ENCODE data around the gene MRPL34. TPM values are rescaled to one million over a fixed set of nuclear protein-coding genes. Genes with fewer than 3 reads are reported as not detected.

The MRPL34 gene
- total RNA-seq, 2 donors from 2014 or later = 127 to 184 TPM

DNA sequence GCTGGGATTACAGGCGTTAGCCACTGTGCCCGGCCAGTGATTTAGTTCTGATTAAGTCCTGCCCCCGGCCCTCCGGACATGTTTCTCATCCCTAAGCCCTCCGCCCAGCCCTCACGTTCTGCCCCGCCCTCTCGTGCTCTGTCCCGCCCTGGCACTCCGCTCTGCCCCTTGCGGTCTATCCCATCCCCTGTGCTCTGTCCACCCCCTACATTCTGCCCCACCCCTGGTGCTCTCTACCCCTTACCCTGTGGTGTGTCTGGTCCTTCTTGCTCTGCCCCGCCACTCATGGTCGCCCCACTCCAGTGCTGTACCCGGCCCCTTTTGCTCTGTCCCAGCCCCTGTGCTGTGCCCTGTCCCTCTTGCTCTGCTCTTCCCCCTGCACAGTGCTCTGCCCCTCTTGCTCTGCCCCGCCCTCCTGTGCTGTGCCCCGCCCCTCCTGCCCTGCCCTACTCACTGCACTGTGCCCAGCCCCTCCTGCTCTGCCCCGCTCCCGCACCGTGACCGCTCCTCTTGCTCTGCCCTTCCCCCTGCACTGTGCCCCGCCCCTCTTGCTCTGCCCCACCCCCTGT lies 34.7 kb downstream of the MRPL34 start:
- DNase-seq = peak; percentile 84
- H3K9me3 ChIP-seq = no peaks in the 10 kb centered on the region
- H3K4me1 ChIP-seq = peaks cover 6% of the 10 kb centered on the region
- intact Hi-C loops (cut with DNase I) = no loop called here
- H3K36me3 ChIP-seq = no peaks in the 10 kb centered on the region
- H3K9ac ChIP-seq (ENCODE audit: low read depth in 2 of 2, low read length in 2 of 2) = peak overlapping the region in 1 of 2 donors; percentile 1
- TF ChIP-seq, protein P1, sequence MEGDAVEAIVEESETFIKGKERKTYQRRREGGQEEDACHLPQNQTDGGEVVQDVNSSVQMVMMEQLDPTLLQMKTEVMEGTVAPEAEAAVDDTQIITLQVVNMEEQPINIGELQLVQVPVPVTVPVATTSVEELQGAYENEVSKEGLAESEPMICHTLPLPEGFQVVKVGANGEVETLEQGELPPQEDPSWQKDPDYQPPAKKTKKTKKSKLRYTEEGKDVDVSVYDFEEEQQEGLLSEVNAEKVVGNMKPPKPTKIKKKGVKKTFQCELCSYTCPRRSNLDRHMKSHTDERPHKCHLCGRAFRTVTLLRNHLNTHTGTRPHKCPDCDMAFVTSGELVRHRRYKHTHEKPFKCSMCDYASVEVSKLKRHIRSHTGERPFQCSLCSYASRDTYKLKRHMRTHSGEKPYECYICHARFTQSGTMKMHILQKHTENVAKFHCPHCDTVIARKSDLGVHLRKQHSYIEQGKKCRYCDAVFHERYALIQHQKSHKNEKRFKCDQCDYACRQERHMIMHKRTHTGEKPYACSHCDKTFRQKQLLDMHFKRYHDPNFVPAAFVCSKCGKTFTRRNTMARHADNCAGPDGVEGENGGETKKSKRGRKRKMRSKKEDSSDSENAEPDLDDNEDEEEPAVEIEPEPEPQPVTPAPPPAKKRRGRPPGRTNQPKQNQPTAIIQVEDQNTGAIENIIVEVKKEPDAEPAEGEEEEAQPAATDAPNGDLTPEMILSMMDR (IDR thresholded peaks at IDR 0.05) = no peak
- no peak overlapping the region for H3K27ac ChIP-seq
- no peak overlapping the region for H3K4me3 ChIP-seq
- H3K27me3 ChIP-seq = no peaks in the 10 kb centered on the region

DNA sequence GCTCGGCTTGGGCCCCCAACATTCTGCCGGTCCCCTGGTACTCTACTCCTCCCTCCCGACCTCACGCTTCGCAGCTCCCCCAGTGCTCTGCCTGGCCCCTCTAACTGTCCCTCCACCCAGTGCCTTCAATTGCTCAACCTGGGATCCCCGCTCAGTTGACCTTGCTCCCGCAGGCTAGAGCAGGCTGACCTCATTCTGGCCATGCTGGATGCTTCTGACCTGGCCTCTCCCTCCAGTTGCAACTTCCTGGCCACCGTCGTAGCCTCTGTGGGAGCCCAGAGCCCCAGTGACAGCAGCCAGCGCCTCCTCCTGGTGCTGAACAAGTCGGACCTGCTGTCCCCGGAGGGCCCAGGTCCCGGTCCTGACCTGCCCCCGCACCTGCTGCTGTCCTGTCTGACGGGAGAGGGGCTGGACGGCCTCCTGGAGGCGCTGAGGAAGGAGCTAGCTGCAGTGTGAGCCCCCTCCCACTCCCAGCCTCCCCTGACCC lies 35.2 kb downstream of the MRPL34 start:
- no peaks in the 10 kb centered on the region for H3K36me3 ChIP-seq
- DNase-seq = no peak
- H3K4me1 ChIP-seq = peaks cover 6% of the 10 kb centered on the region
- H3K27me3 ChIP-seq = no peaks in the 10 kb centered on the region
- no peak overlapping the region for H3K9ac ChIP-seq (ENCODE audit: low read depth in 2 of 2, low read length in 2 of 2)
- intact Hi-C loops (cut with DNase I) = no loop called here
- H3K27ac ChIP-seq = no peak overlapping the region
- H3K4me3 ChIP-seq = no peak overlapping the region
- H3K9me3 ChIP-seq = no peaks in the 10 kb centered on the region
- TF ChIP-seq, protein P1 (IDR thresholded peaks at IDR 0.05) = no peak

DNA sequence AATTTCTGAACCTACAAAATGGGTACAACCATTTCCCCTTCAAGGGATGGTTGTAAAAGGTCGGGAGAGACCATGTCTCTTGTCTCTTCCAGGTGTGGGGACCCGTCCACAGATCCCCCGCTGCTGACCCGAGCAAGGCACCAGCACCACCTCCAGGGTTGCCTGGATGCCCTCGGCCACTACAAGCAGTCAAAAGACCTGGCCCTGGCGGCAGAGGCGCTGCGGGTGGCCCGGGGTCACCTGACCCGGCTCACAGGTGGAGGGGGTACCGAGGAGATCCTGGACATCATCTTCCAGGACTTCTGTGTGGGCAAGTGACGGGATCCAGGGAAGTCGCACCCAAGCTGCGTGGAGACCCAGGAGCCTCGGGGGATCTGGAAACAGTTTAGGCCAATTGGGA lies 35.7 kb downstream of the MRPL34 start:
- Histone ChIP-seq H3K27me3 (no peaks in the 10 kb centered on the region), H3K36me3 (no peaks in the 10 kb centered on the region), H3K27ac (no peak overlapping the region), H3K9me3 (no peaks in the 10 kb centered on the region), H3K4me3 (no peak overlapping the region), H3K4me1 (peaks cover 6% of the 10 kb centered on the region), H3K9ac (ENCODE audit: low read depth in 2 of 2, low read length in 2 of 2) (no peak overlapping the region)
- TF ChIP-seq, protein P1 (IDR thresholded peaks at IDR 0.05) = no peak
- intact Hi-C loops (cut with DNase I) = no loop called here
- DNase-seq = no peak

DNA sequence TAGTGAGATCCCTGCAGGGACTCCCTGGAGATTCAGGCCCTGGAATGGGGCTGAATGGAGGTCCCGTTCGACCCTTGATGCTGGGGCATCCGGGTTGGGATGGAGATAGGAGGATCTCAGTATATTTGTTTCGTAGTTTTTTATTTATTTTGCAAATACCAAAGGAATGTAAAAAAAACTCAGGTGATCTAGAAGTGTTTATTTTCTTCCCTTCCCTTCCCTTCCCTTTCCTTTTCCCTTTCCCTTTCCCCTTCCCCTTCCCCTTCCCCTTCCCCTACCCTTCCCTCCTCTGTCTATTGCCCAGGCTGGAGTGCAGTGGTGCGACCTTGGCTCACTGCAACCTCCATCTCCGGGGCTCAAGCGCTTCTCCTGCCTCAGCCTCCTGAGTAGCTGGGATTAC lies 36.2 kb downstream of the MRPL34 start:
- no peak for DNase-seq
- intact Hi-C loops (cut with DNase I) = no loop called here

DNA sequence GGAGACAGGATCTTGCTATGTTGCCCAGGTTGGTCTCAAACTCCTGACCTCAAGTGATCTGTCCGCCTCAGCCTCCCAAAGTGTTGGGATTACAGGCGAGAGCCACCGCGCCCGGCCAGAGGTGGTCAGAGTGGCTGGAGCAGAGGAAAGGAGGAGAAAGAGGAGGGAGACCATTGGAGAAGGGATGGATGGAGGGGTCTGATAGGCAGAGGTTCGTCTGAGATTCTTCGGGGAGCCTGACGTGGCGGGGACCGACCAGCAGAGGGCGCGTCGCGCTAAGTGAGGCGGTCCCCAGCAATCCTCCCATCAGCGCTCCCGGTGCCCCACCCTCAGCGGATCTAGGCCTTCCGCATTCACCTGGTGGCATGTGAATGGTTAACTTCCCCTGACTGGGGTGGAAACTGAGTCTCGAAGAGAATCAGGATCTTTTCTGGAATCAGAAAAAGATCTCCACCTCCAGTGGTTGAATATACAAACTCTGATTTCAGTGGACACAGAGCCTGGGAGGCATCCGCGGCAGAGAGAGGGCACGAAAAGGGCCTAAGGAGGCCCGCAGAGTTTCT lies 40.5 kb downstream of the MRPL34 start:
- H3K27ac ChIP-seq = no peak overlapping the region
- TF ChIP-seq, protein P1 (IDR thresholded peaks at IDR 0.05) = peak; percentile 95
- H3K27me3 ChIP-seq = no peaks in the 10 kb centered on the region
- H3K4me1 ChIP-seq = no peaks in the 10 kb centered on the region
- H3K4me3 ChIP-seq = no peak overlapping the region
- peak overlapping the region in 1 of 2 donors; percentile 35 for H3K9ac ChIP-seq (ENCODE audit: low read depth in 2 of 2, low read length in 2 of 2)
- DNase-seq = peak; percentile 80
- intact Hi-C loops (cut with DNase I) = no loop called here
- no peaks in the 10 kb centered on the region for H3K9me3 ChIP-seq
- no peaks in the 10 kb centered on the region for H3K36me3 ChIP-seq

More for the DNA sequence above, 36.2 kb downstream of the MRPL34 start:
- Histone ChIP-seq H3K4me3 (no peak overlapping the region), H3K27ac (no peak overlapping the region), H3K27me3 (no peaks in the 10 kb centered on the region), H3K9me3 (no peaks in the 10 kb centered on the region), H3K9ac (ENCODE audit: low read depth in 2 of 2, low read length in 2 of 2) (no peak overlapping the region), H3K4me1 (peaks cover 6% of the 10 kb centered on the region), H3K36me3 (no peaks in the 10 kb centered on the region)
- TF ChIP-seq, protein P1 (IDR thresholded peaks at IDR 0.05) = no peak
